Mesendoderm (in vitro differentiated cells): ENCODE data around the gene FAM43A.

ENCODE experiments used
- DNase-seq: peaks from one replicate; pipeline ENCODE4 v3.0.0; 2013
- H2AK5ac ChIP-seq: 2 replicates; pipeline ENCODE4 v1.6.1; 2013; ENCODE audit warnings: low read length, inconsistent platforms
- H2BK120ac ChIP-seq: 2 replicates; pipeline ENCODE4 v1.6.1; 2013; ENCODE audit warnings: low read depth, mild to moderate bottlenecking, low read length, moderate library complexity, mixed read lengths
- H2BK15ac ChIP-seq: replicated peaks from 2 replicates; pipeline ENCODE4 v1.6.1; 2013; ENCODE audit warnings: low read depth, mild to moderate bottlenecking, moderate library complexity
- H2BK5ac ChIP-seq: 2 replicates; pipeline ENCODE4 v1.6.1; 2013; ENCODE audit warnings: low read length, inconsistent platforms
- H3K18ac ChIP-seq: 2 replicates; pipeline ENCODE4 v1.6.1; 2013; ENCODE audit warnings: mild to moderate bottlenecking, low read length, mixed read lengths
- H3K23ac ChIP-seq: one replicate; pipeline ENCODE4 v1.6.1; 2013; ENCODE audit warnings: low read length
- H3K27ac ChIP-seq: 2 replicates; pipeline ENCODE4 v1.5.1; 2013; ENCODE audit warnings: low read depth, mild to moderate bottlenecking, inconsistent platforms, low read length, moderate library complexity
- H3K27me3 ChIP-seq: 2 replicates; pipeline ENCODE4 v1.6.1; 2013; ENCODE audit warnings: low read length, control low read depth, mild to moderate bottlenecking, inconsistent platforms; ENCODE audit not compliant: insufficient read depth, poor library complexity
- H3K36me3 ChIP-seq: 2 replicates; pipeline ENCODE4 v1.6.1; 2013; ENCODE audit warnings: low read length, inconsistent platforms; ENCODE audit not compliant: control insufficient read depth, insufficient read depth
- H3K4ac ChIP-seq: one replicate; pipeline ENCODE4 v1.6.1; 2013; ENCODE audit warnings: low read depth, mild to moderate bottlenecking, low read length, moderate library complexity
- H3K4me1 ChIP-seq: 2 replicates; pipeline ENCODE4 v1.6.1; 2013; ENCODE audit warnings: low read depth, low read length, inconsistent platforms; ENCODE audit not compliant: control insufficient read depth
- H3K4me2 ChIP-seq: 2 replicates; pipeline ENCODE4 v1.6.1; 2013; ENCODE audit warnings: low read length
- H3K4me3 ChIP-seq: 2 replicates; pipeline ENCODE4 v1.5.1; 2013; ENCODE audit warnings: mild to moderate bottlenecking, low read length
- H3K56ac ChIP-seq: one replicate; pipeline ENCODE4 v1.6.1; 2013; ENCODE audit warnings: low read length
- H3K79me1 ChIP-seq: 2 replicates; pipeline ENCODE4 v1.6.1; 2013; ENCODE audit warnings: low read length, inconsistent platforms
- H3K79me2 ChIP-seq: 2 replicates; pipeline ENCODE4 v1.6.1; 2013; ENCODE audit warnings: mild to moderate bottlenecking, low read length; ENCODE audit not compliant: control insufficient read depth, insufficient read depth
- H3K9ac ChIP-seq: 2 replicates; pipeline ENCODE4 v1.6.1; 2013; ENCODE audit warnings: low read length, inconsistent platforms
- H4K5ac ChIP-seq: one replicate; pipeline ENCODE4 v1.6.1; 2013; ENCODE audit warnings: low read length
- H4K8ac ChIP-seq: one replicate; pipeline ENCODE4 v1.6.1; 2013; ENCODE audit warnings: low read depth, mild to moderate bottlenecking, control low read depth, low read length, moderate library complexity
- WGBS: extraction: QIAGEN DNeasy Blood & Tissue Kit; methylation state at CpG from one replicate; pipeline ENCODE4 v1.1.7; 2013; ENCODE audit warnings: low lambda C conversion rate, missing lambda C conversion rate; ENCODE audit not compliant: insufficient coverage; ENCODE audit errors: extremely low coverage; 5-methylcytosine and 5-hydroxymethylcytosine counted together

FAM43A gene

GRCh38 chr3:194702545-194702944, 16.9 kb downstream of the FAM43A start:
- Histone ChIP-seq H3K4ac (no peak overlapping the region), H3K4me1 (no peaks in the 10 kb centered on the region), H2AK5ac (no peak overlapping the region), H2BK120ac (no peak overlapping the region), H2BK15ac (no peak overlapping the region), H3K23ac (no peak overlapping the region), H4K5ac (no peak overlapping the region), H3K27me3 (no peaks in the 10 kb centered on the region), H3K79me1 (no peaks in the 10 kb centered on the region), H3K4me2 (no peak overlapping the region), H3K27ac (no peak overlapping the region), H4K8ac (no peak overlapping the region), H3K9ac (no peak overlapping the region), H2BK5ac (no peak overlapping the region), H3K4me3 (no peak overlapping the region), H3K36me3 (no peaks in the 10 kb centered on the region), H3K79me2 (no peaks in the 10 kb centered on the region), H3K56ac (no peak overlapping the region), H3K18ac (no peak overlapping the region)
- no peak for DNase-seq
- WGBS = no CpG with 5 or more reads among the region's 9 CpGs

- no peak for DNase-seq
- no peaks in the 10 kb centered on the region for H3K79me2 ChIP-seq
- H2BK120ac ChIP-seq = no peak overlapping the region
- no peak overlapping the region for H4K8ac ChIP-seq
- H3K56ac ChIP-seq = no peak overlapping the region
- H3K18ac ChIP-seq = no peak overlapping the region
- H3K4ac ChIP-seq = no peak overlapping the region
- WGBS = no CpG with 5 or more reads among the region's 8 CpGs
- no peak overlapping the region for H3K4me3 ChIP-seq
- H2BK15ac ChIP-seq = no peak overlapping the region
- H3K79me1 ChIP-seq = no peaks in the 10 kb centered on the region
- H3K36me3 ChIP-seq = no peaks in the 10 kb centered on the region
- H2AK5ac ChIP-seq = no peak overlapping the region
- H4K5ac ChIP-seq = no peak overlapping the region
- no peak overlapping the region for H2BK5ac ChIP-seq
- H3K4me1 ChIP-seq = no peaks in the 10 kb centered on the region
- H3K4me2 ChIP-seq = no peak overlapping the region
- no peak overlapping the region for H3K23ac ChIP-seq
- H3K9ac ChIP-seq = no peak overlapping the region
- no peak overlapping the region for H3K27ac ChIP-seq
- no peaks in the 10 kb centered on the region for H3K27me3 ChIP-seq
Observed at GRCh38 chr3:194705227-194705626, 19.5 kb downstream of the FAM43A start.

- H3K23ac ChIP-seq = no peak overlapping the region
- no peak overlapping the region for H4K5ac ChIP-seq
- no peaks in the 10 kb centered on the region for H3K27me3 ChIP-seq
- H3K4me3 ChIP-seq = no peak overlapping the region
- H2BK5ac ChIP-seq = no peak overlapping the region
- no peak overlapping the region for H3K4me2 ChIP-seq
- no peak overlapping the region for H3K27ac ChIP-seq
- no CpG with 5 or more reads among the region's 11 CpGs for WGBS
- no peak overlapping the region for H2AK5ac ChIP-seq
- no peak overlapping the region for H3K18ac ChIP-seq
- H3K36me3 ChIP-seq = no peaks in the 10 kb centered on the region
- H2BK15ac ChIP-seq = no peak overlapping the region
- H3K56ac ChIP-seq = no peak overlapping the region
- no peak overlapping the region for H3K4ac ChIP-seq
- DNase-seq = peak; percentile 40
- no peaks in the 10 kb centered on the region for H3K4me1 ChIP-seq
- no peak overlapping the region for H3K9ac ChIP-seq
- no peaks in the 10 kb centered on the region for H3K79me2 ChIP-seq
- H4K8ac ChIP-seq = no peak overlapping the region
- H2BK120ac ChIP-seq = no peak overlapping the region
- no peaks in the 10 kb centered on the region for H3K79me1 ChIP-seq
Observed at GRCh38 chr3:194705761-194706160, 20.1 kb downstream of the FAM43A start.

- Histone ChIP-seq H3K56ac (no peak overlapping the region), H3K4ac (no peak overlapping the region), H3K18ac (no peak overlapping the region), H4K8ac (no peak overlapping the region), H2BK120ac (no peak overlapping the region), H2BK15ac (no peak overlapping the region), H3K79me2 (no peaks in the 10 kb centered on the region), H3K4me1 (no peaks in the 10 kb centered on the region), H3K36me3 (no peaks in the 10 kb centered on the region), H2BK5ac (no peak overlapping the region), H3K27ac (no peak overlapping the region), H3K23ac (no peak overlapping the region), H4K5ac (no peak overlapping the region), H3K79me1 (no peaks in the 10 kb centered on the region), H3K9ac (no peak overlapping the region), H2AK5ac (no peak overlapping the region), H3K4me3 (no peak overlapping the region), H3K27me3 (no peaks in the 10 kb centered on the region), H3K4me2 (no peak overlapping the region)
- DNase-seq = no peak
- no CpG with 5 or more reads among the region's 7 CpGs for WGBS
Observed at GRCh38 chr3:194707147-194707540, 21.5 kb downstream of the FAM43A start.

DNA sequence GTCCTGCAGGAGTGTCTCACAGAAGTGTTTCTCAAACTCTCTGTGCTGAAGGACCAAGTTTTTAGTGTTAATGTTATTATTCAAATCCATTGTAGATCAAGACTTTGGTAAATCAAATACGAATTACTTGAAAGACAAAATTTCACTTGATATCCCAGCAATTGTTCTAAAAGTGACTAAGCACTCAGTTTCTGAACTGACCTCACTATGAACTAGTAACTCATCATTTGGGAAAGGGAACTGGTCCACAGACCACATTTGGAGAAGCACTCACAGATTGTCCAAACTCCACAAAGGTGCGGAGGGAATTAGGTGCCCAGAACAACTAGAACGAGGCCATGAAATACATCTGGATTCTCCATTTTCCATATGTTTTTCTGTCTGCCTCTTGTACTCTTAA, 25.6 kb downstream of the FAM43A start:
- Histone ChIP-seq H2AK5ac (no peak overlapping the region), H4K5ac (no peak overlapping the region), H3K23ac (no peak overlapping the region), H3K4me3 (no peak overlapping the region), H3K9ac (no peak overlapping the region), H3K79me2 (no peaks in the 10 kb centered on the region), H3K36me3 (no peaks in the 10 kb centered on the region), H3K27ac (no peak overlapping the region), H3K4me2 (no peak overlapping the region), H3K27me3 (no peaks in the 10 kb centered on the region), H3K18ac (no peak overlapping the region), H2BK15ac (no peak overlapping the region), H3K4me1 (no peaks in the 10 kb centered on the region), H3K79me1 (no peaks in the 10 kb centered on the region), H3K4ac (no peak overlapping the region), H3K56ac (no peak overlapping the region), H2BK5ac (no peak overlapping the region), H4K8ac (no peak overlapping the region), H2BK120ac (no peak overlapping the region)
- DNase-seq = no peak
- WGBS = no CpG with 5 or more reads among the region's 3 CpGs

GRCh38 chr3:194711913-194712312, 26.2 kb downstream of the FAM43A start:
- Histone ChIP-seq H3K4me3 (no peak overlapping the region), H3K4ac (no peak overlapping the region), H2AK5ac (no peak overlapping the region), H2BK15ac (no peak overlapping the region), H3K79me1 (no peaks in the 10 kb centered on the region), H3K27me3 (no peaks in the 10 kb centered on the region), H3K27ac (no peak overlapping the region), H3K36me3 (no peaks in the 10 kb centered on the region), H3K9ac (no peak overlapping the region), H3K56ac (no peak overlapping the region), H3K18ac (no peak overlapping the region), H3K23ac (no peak overlapping the region), H2BK120ac (no peak overlapping the region), H3K4me2 (no peak overlapping the region), H2BK5ac (no peak overlapping the region), H4K8ac (no peak overlapping the region), H3K4me1 (no peaks in the 10 kb centered on the region), H4K5ac (no peak overlapping the region), H3K79me2 (no peaks in the 10 kb centered on the region)
- WGBS = no CpG with 5 or more reads among the region's 6 CpGs
- DNase-seq = peak; percentile 52
